GM21447 (cell line): ENCODE results near the gene CYB5B.

Source experiments
- ATAC-seq: cut with Tn5 transposase; IDR thresholded peaks from one replicate; pipeline ENCODE4 v1.9.1; 2021; ENCODE audit not compliant: unreplicated experiment

CYB5B gene

GRCh38 chr16:69424053-69424934 lies at the start of gene CYB5B:
TSS of gene CYB5B (plus strand) at chr16:69424619. CDS start at chr16:69424684, 65 bp downstream.
- ATAC-seq, result peak; percentile 96

- no peak for ATAC-seq
Observed at GRCh38 chr16:69376393-69377059, 47.9 kb upstream of the CYB5B start.

GRCh38 chr16:69378036-69378435 lies 46.4 kb upstream of the CYB5B start:
- no peak for ATAC-seq

- ATAC-seq, result no peak
Observed at GRCh38 chr16:69378760-69379159, 45.7 kb upstream of the CYB5B start.

GRCh38 chr16:69381231-69381630 lies 43.2 kb upstream of the CYB5B start:
- ATAC-seq, result no peak

GRCh38 chr16:69382421-69382820 lies 42.0 kb upstream of the CYB5B start:
- ATAC-seq, result no peak

GRCh38 chr16:69384974-69385373 lies 39.4 kb upstream of the CYB5B start:
- no peak for ATAC-seq

GRCh38 chr16:69386596-69386995 lies 37.8 kb upstream of the CYB5B start:
- ATAC-seq, result no peak

GRCh38 chr16:69393898-69394849 lies 30.2 kb upstream of the CYB5B start:
- no peak for ATAC-seq

- no peak for ATAC-seq
Observed at GRCh38 chr16:69395859-69396186, 28.6 kb upstream of the CYB5B start.

GRCh38 chr16:69396187-69397061 lies 28.0 kb upstream of the CYB5B start:
- ATAC-seq, result no peak

GRCh38 chr16:69397821-69398521 lies 26.4 kb upstream of the CYB5B start:
- ATAC-seq, result no peak

- no peak for ATAC-seq
Observed at GRCh38 chr16:69399361-69399760, 25.1 kb upstream of the CYB5B start.

- ATAC-seq, result no peak
Observed at GRCh38 chr16:69402439-69402838, 22.0 kb upstream of the CYB5B start.

- no peak for ATAC-seq
Observed at GRCh38 chr16:69404275-69404805, 20.1 kb upstream of the CYB5B start.

GRCh38 chr16:69405326-69405725 lies 19.1 kb upstream of the CYB5B start:
- ATAC-seq, result no peak

GRCh38 chr16:69405757-69406156 lies 18.7 kb upstream of the CYB5B start:
- ATAC-seq, result no peak

GRCh38 chr16:69406780-69407331 lies 17.6 kb upstream of the CYB5B start:
- no peak for ATAC-seq

GRCh38 chr16:69407702-69408323 lies 16.6 kb upstream of the CYB5B start:
- ATAC-seq, result no peak
